ENCODE measurements around the gene FKBP4. TPM values are rescaled to one million over a fixed set of nuclear protein-coding genes. Genes with fewer than 3 reads are reported as not detected.
A peak's percentile ranks its signal among the peaks of the same experiment; 100 is the strongest.

Gene FKBP4
- total and polyA plus RNA-seq, 2 of the 13 experiments (the other 11 are each of a cell fraction or from before 2014, with no cell fraction given), result 25.7 to 66.1 TPM

GRCh38 chr12:2794191-2794735 is 507 bp upstream of the FKBP4 start:
- ATAC-seq (no peak), FAIRE-seq (no peak), DNase-seq (ENCODE audit: low spot score) (no peak)
- H3K9me3 ChIP-seq (ENCODE audit: low read length), result no peaks in the 10 kb centered on the region
- in situ Hi-C loops (cut with HindIII; ENCODE audit: extremely low pct_ligation_motif_present, low pct_unique_long_range_greater_than_20kb), result no loop called here
- H3K4me1 ChIP-seq (ENCODE audit: insufficient read depth, low read length), result peaks cover 43% of the 10 kb centered on the region
- 0 out of 2 replicates have a peak, but pooled peaks cover 4% of the 10 kb centered on the region for H4K20me1 ChIP-seq (ENCODE audit: insufficient read depth, low read length)
- no peak overlapping the region for H2AFZ ChIP-seq (ENCODE audit: low read length)
- ChIA-PET POLR2A (no interaction called here), CTCF (ENCODE audit: low intra/inter-chr PET ratio, low total read pairs) (interaction anchor here (0.6 kb wide), 1 partner anchor 54 kb away, joined by 3 read pairs; no protein-coding TSS in a partner anchor)
- H3K4me3 ChIP-seq (replicated peaks in 1 of 3; ENCODE audit: insufficient read depth in 1 of 3, low read depth in 2 of 3, low read length in 3 of 3), result peak overlapping the region in 1 of 3 experiments; percentile 81; a peak in 2 of 6 replicates
- H3K27ac ChIP-seq (ENCODE audit: extremely low read length, insufficient read depth, low read length), result no peak overlapping the region
- no TSS peak for BruUV-seq (replicated peaks)
- no peak overlapping the region; the same call in 1 of the 2 replicates for H3K4me2 ChIP-seq (ENCODE audit: low read depth, low read length)
- peaks cover 16 to 26% of the 10 kb centered on the region in 2 experiments for H3K36me3 ChIP-seq (replicated peaks in 1 of 2; ENCODE audit: control insufficient read depth in 1 of 2, insufficient read depth in 2 of 2, low read length in 2 of 2)
- TF ChIP-seq CBX5 (CRISPR knock-in tag; IDR thresholded peaks at IDR 0.05; ENCODE audit: borderline replicate concordance), result no peak
- TF ChIP-seq SMARCE1 (IDR thresholded peaks at IDR 0.05; ENCODE audit: borderline replicate concordance), result no peak
- no peak for TF ChIP-seq ZFP62 (CRISPR knock-in tag; IDR thresholded peaks at IDR 0.05)
- TF ChIP-seq MED8 (CRISPR knock-in tag; IDR thresholded peaks at IDR 0.05; ENCODE audit: insufficient replicate concordance), result peak; percentile 30
- TF ChIP-seq EED (CRISPR knock-in tag; IDR thresholded peaks at IDR 0.05), result no peak
- TF ChIP-seq ZZZ3 (CRISPR knock-in tag; IDR thresholded peaks at IDR 0.05; ENCODE audit: borderline replicate concordance), result no peak
- no peak for TF ChIP-seq ARHGAP35 (CRISPR knock-in tag; IDR thresholded peaks at IDR 0.05; ENCODE audit: borderline replicate concordance)
- TF ChIP-seq ZBTB38 (CRISPR knock-in tag; IDR thresholded peaks at IDR 0.05), result peak; percentile 10; the same call in 1 of the 2 replicates
- TF ChIP-seq RBM22 (optimal IDR thresholded peaks at IDR 0.05; ENCODE audit: low read length), result no peak
- no peak for TF ChIP-seq RBFOX2 (IDR thresholded peaks at IDR 0.05; ENCODE audit: low read depth, low read length)
- TF ChIP-seq HOXA5 (CRISPR knock-in tag; IDR thresholded peaks at IDR 0.05), result no peak
- TF ChIP-seq SIN3B (IDR thresholded peaks at IDR 0.05; ENCODE audit: low read length), result no peak
- no peak for TF ChIP-seq TFE3 (CRISPR knock-in tag; IDR thresholded peaks at IDR 0.05)
- 0 out of 2 replicates have a peak, but pooled peaks have one; percentile 25 for TF ChIP-seq MTA1 (CRISPR knock-in tag; IDR thresholded peaks at IDR 0.05; ENCODE audit: borderline replicate concordance)
- TF ChIP-seq SMARCC2 (IDR thresholded peaks at IDR 0.05), result no peak
- no peak for TF ChIP-seq KLF15 (CRISPR knock-in tag; IDR thresholded peaks at IDR 0.05; ENCODE audit: borderline replicate concordance)
- no peak for TF ChIP-seq POLR2AphosphoS2 (IDR thresholded peaks at IDR 0.05; ENCODE audit: low read depth, low read length)
- peak; percentile 4 for TF ChIP-seq AGO2 (optimal IDR thresholded peaks at IDR 0.05; ENCODE audit: low read depth, low read length)
- no peak for TF ChIP-seq ZNF724P (CRISPR knock-in tag; IDR thresholded peaks at IDR 0.05; ENCODE audit: borderline replicate concordance)
- 95% methylated on average over 49 of the region's 49 CpGs for WGBS (ENCODE audit: low lambda C conversion rate)
- no peak overlapping the region for H3K9ac ChIP-seq (ENCODE audit: insufficient read depth, low read depth, low read length)
- peaks cover 16% of the 10 kb centered on the region for H3K79me2 ChIP-seq (ENCODE audit: insufficient read depth, low read length)
- no peaks in the 10 kb centered on the region for H3K27me3 ChIP-seq (ENCODE audit: control insufficient read depth in 1 of 2, insufficient read depth in 2 of 2, low read length in 2 of 2)
- intact Hi-C loops (cut with micrococcal nuclease; ENCODE audit: unreplicated experiment), result no loop called here

Data from HepG2 (cell line).